Hepatocyte (in vitro differentiated cells): Measurements from ENCODE around the gene SETD5.

ENCODE experiments used
- CTCF ChIP-seq: fragments of 200-600 bp; sonication (generic); IDR thresholded peaks from 2 replicates; pipeline ENCODE4 v1.5.1; 2016; ENCODE audit warnings: antibody characterized with exemption, mild to moderate bottlenecking; ENCODE audit not compliant: poor library complexity
- EZH2 ChIP-seq: fragments of 200-600 bp; sonication (generic); IDR thresholded peaks from 2 replicates; pipeline ENCODE4 v1.6.1; 2016; ENCODE audit warnings: antibody characterized with exemption, mild to moderate bottlenecking, borderline replicate concordance
- EZH2phosphoT487 ChIP-seq: fragments of 200-600 bp; sonication (generic); IDR thresholded peaks from one replicate; pipeline ENCODE4 v1.6.1; 2018; ENCODE audit warnings: antibody characterized with exemption, mild to moderate bottlenecking, low read depth, moderate library complexity; ENCODE audit not compliant: unreplicated experiment, severe bottlenecking

- no peak for TF ChIP-seq CTCF
- TF ChIP-seq EZH2phosphoT487, result no peak
- no peak for TF ChIP-seq EZH2
These were observed 115.1 kb downstream of the SETD5 start for GRCh38 chr3:9512456-9513045.
